H1 (cell line): ENCODE data around the gene KCNC1. TPM values are rescaled to one million over a fixed set of nuclear protein-coding genes. Genes with fewer than 3 reads are reported as not detected.

Experiments used
- CTCF ChIA-PET: fragments of 300-600 bp; sonication (Branson Sonifier 250); formaldehyde crosslinking; loops from one replicate; lab custom pipeline; 2021; ENCODE audit not compliant: partially characterized antibody; lab: Charles Lee
- POLR2A ChIA-PET: fragments of 300-600 bp; sonication (Branson Sonifier 250); formaldehyde crosslinking; loops from one replicate; lab custom pipeline; 2021; ENCODE audit warnings: inconsistent platforms; ENCODE audit not compliant: partially characterized antibody; lab: Charles Lee
- DNase-seq, 2 experiments: peaks; one replicate each; pipeline versions ENCODE4 v3.0.0 to v3.0.0-alpha.2; 2010 to 2022; ENCODE audit warnings: low spot score in 2 of 2, low read depth in 1 of 2, mixed read lengths in 1 of 2
- FAIRE-seq: peaks from 2 replicates; lab custom pipeline; 2011; peaks lifted over from hg19 to GRCh38; lab: Jason Lieb, UNC
- H2AFZ ChIP-seq: 2 replicates; pipeline ENCODE4 v1.8.1; 2012; ENCODE audit warnings: low read length, inconsistent platforms
- H2AK5ac ChIP-seq: 2 replicates; pipeline ENCODE4 v1.6.1; 2013; ENCODE audit warnings: low read depth, low read length
- H2BK120ac ChIP-seq: replicated peaks from 2 replicates; pipeline ENCODE3; 2013; ENCODE audit warnings: low read depth, low read length, inconsistent platforms
- H2BK12ac ChIP-seq: 2 replicates; pipeline ENCODE4 v1.6.1; 2013; ENCODE audit warnings: low read depth, low read length
- H2BK15ac ChIP-seq: 2 replicates; pipeline ENCODE4 v1.6.1; 2013; ENCODE audit warnings: low read length
- H2BK20ac ChIP-seq: 2 replicates; pipeline ENCODE4 v1.6.1; 2013; ENCODE audit warnings: low read length
- H2BK5ac ChIP-seq: 2 replicates; pipeline ENCODE4 v1.6.1; 2013; ENCODE audit warnings: low read depth, low read length
- H3K14ac ChIP-seq: 2 replicates; pipeline ENCODE4 v1.6.1; 2013; ENCODE audit warnings: inconsistent platforms; ENCODE audit not compliant: insufficient read length
- H3K18ac ChIP-seq: 2 replicates; pipeline ENCODE4 v1.6.1; 2013; ENCODE audit warnings: low read length; ENCODE audit errors: extremely low read depth
- H3K23ac ChIP-seq: 2 replicates; pipeline ENCODE4 v1.6.1; 2013; ENCODE audit warnings: inconsistent platforms; ENCODE audit not compliant: insufficient read length
- H3K23me2 ChIP-seq: 2 replicates; pipeline ENCODE4 v1.6.1; 2013; ENCODE audit warnings: low read depth, low read length
- H3K27ac ChIP-seq: 2 replicates; pipeline ENCODE4 v1.6.1; 2011; ENCODE audit warnings: low read depth, low read length, inconsistent platforms
- H3K27me3 ChIP-seq, 4 experiments: replicated peaks in 1 of 4; 1 replicate in 1 of 4; 2 replicates in 3 of 4; pipeline versions ENCODE4 v1.6.1 to v1.8.1; 2011 to 2013; ENCODE audit warnings: low read length in 3 of 4, mild to moderate bottlenecking in 3 of 4, inconsistent platforms in 2 of 4, mixed read lengths in 2 of 4, moderate library complexity in 1 of 4; ENCODE audit not compliant: control insufficient read depth in 3 of 4, insufficient read depth in 3 of 4; ENCODE audit errors: extremely low read depth in 1 of 4
- H3K36me3 ChIP-seq, 4 experiments: 2 replicates each; pipeline versions ENCODE4 v1.6.1 to v1.8.1; 2011 to 2013; ENCODE audit warnings: mild to moderate bottlenecking in 4 of 4, low read length in 3 of 4, moderate library complexity in 2 of 4, control low read depth in 1 of 4, inconsistent platforms in 1 of 4; ENCODE audit not compliant: insufficient read depth in 4 of 4, control insufficient read depth in 2 of 4
- H3K4ac ChIP-seq: replicated peaks from 2 replicates; pipeline ENCODE3; 2013; ENCODE audit warnings: low read length, low read depth, mixed read lengths, inconsistent platforms; ENCODE audit not compliant: insufficient read length
- H3K4me1 ChIP-seq, 4 experiments: replicated peaks in 1 of 4; 1 replicate in 1 of 4; 2 replicates in 3 of 4; pipeline versions ENCODE4 v1.6.1 to v1.8.1; 2011 to 2013; ENCODE audit warnings: low read length in 3 of 4, inconsistent platforms in 2 of 4, mixed read lengths in 1 of 4; ENCODE audit not compliant: insufficient read depth in 4 of 4, control insufficient read depth in 3 of 4
- H3K4me2 ChIP-seq, 2 experiments: 2 replicates each; pipeline versions ENCODE4 v1.6.1 to v1.8.1; 2011 to 2013; ENCODE audit warnings: low read depth in 2 of 2, low read length in 2 of 2, control low read depth in 1 of 2, inconsistent platforms in 1 of 2, mild to moderate bottlenecking in 1 of 2; ENCODE audit not compliant: insufficient read depth in 1 of 2
- H3K4me3 ChIP-seq, 4 experiments: fragments of 200-600, 300-600 bp in 1 of 4; sonication (generic), shearing (Covaris generic), sonication (Bioruptor Twin) in 1 of 4; 2 replicates each; pipeline versions ENCODE4 v1.5.1 to v1.8.1; 2011 to 2016; ENCODE audit warnings: low read length in 4 of 4, low read depth in 3 of 4, control low read depth in 2 of 4, inconsistent platforms in 2 of 4, mild to moderate bottlenecking in 2 of 4, mixed read lengths in 1 of 4, moderate library complexity in 1 of 4; ENCODE audit not compliant: insufficient read depth in 2 of 4; ENCODE audit errors: extremely low read depth in 1 of 4
- H3K56ac ChIP-seq: replicated peaks from 2 replicates; pipeline ENCODE3; 2013; ENCODE audit warnings: low read depth, mild to moderate bottlenecking, mixed read lengths, low read length, inconsistent platforms; ENCODE audit not compliant: insufficient read length
- H3K79me1 ChIP-seq: 2 replicates; pipeline ENCODE4 v1.6.1; 2013; ENCODE audit warnings: low read depth, low read length, control low read depth
- H3K79me2 ChIP-seq, 2 experiments: 2 replicates each; pipeline versions ENCODE4 v1.6.1 to v1.8.1; 2012 to 2013; ENCODE audit warnings: low read length in 2 of 2, mild to moderate bottlenecking in 2 of 2, inconsistent platforms in 1 of 2; ENCODE audit not compliant: insufficient read depth in 2 of 2, control insufficient read depth in 1 of 2
- H3K9ac ChIP-seq, 4 experiments: replicated peaks in 1 of 4; 1 replicate in 1 of 4; 2 replicates in 3 of 4; pipeline versions ENCODE4 v1.6.1 to v1.8.1; 2011 to 2013; ENCODE audit warnings: low read depth in 3 of 4, low read length in 3 of 4, control low read depth in 2 of 4, mild to moderate bottlenecking in 2 of 4, moderate library complexity in 2 of 4, inconsistent platforms in 1 of 4; ENCODE audit errors: extremely low read depth in 1 of 4
- H3K9me3 ChIP-seq, 2 experiments: 2 replicates each; pipeline versions ENCODE4 v1.6.1 to v1.8.1; 2012 to 2013; ENCODE audit warnings: mild to moderate bottlenecking in 2 of 2, moderate library complexity in 2 of 2, control low read depth in 1 of 2, inconsistent platforms in 1 of 2, low read depth in 1 of 2, low read length in 1 of 2, mixed read lengths in 1 of 2; ENCODE audit not compliant: insufficient read depth in 2 of 2
- H4K20me1 ChIP-seq, 2 experiments: replicated peaks in 1 of 2; 2 replicates each; pipeline versions ENCODE3 to v1.8.1; 2011 to 2013; ENCODE audit warnings: inconsistent platforms in 2 of 2, low read length in 2 of 2, mild to moderate bottlenecking in 1 of 2; ENCODE audit not compliant: insufficient read depth in 2 of 2, control insufficient read depth in 1 of 2
- H4K5ac ChIP-seq: 2 replicates; pipeline ENCODE4 v1.6.1; 2013; ENCODE audit warnings: low read length, low read depth, mixed read lengths, inconsistent platforms; ENCODE audit not compliant: insufficient read length
- H4K8ac ChIP-seq: 2 replicates; pipeline ENCODE4 v1.8.0; 2013; ENCODE audit warnings: mild to moderate bottlenecking, moderate library complexity, low read length, inconsistent platforms; ENCODE audit not compliant: insufficient read depth; ENCODE audit errors: extremely low read depth
- H4K91ac ChIP-seq: replicated peaks from 2 replicates; pipeline ENCODE3; 2013; ENCODE audit warnings: low read length, mixed read lengths, inconsistent platforms; ENCODE audit not compliant: insufficient read length
- CHD1 ChIP-seq: IDR thresholded peaks from 2 replicates; pipeline ENCODE4 v1.6.1; 2012; ENCODE audit warnings: low read depth, low read length, improper control_type of control experiment
- NANOG ChIP-seq: IDR thresholded peaks from 2 replicates; pipeline ENCODE4 v1.6.1; 2011; ENCODE audit warnings: low read length, low read depth, mild to moderate bottlenecking, inconsistent platforms; ENCODE audit not compliant: insufficient read depth, poor library complexity, severe bottlenecking
- POU5F1 ChIP-seq: IDR thresholded peaks from 2 replicates; pipeline ENCODE4 v1.6.1; 2011; ENCODE audit warnings: low read depth, mild to moderate bottlenecking, low read length, moderate library complexity
- RBBP5 ChIP-seq: IDR thresholded peaks from 2 replicates; pipeline ENCODE4 v1.7.1; 2012; ENCODE audit warnings: low read depth, mild to moderate bottlenecking, inconsistent platforms, low read length, moderate library complexity, borderline replicate concordance
- RNF2 ChIP-seq: fragments of 200-900, 300-1000 bp; sonication (generic); IDR thresholded peaks from 2 replicates; pipeline ENCODE4 v1.7.1; 2016; ENCODE audit warnings: borderline replicate concordance, low read depth, mild to moderate bottlenecking, antibody characterized with exemption, low read length; ENCODE audit not compliant: poor library complexity, severe bottlenecking; ENCODE audit errors: missing control alignments
- SIN3A ChIP-seq, 2 experiments: IDR thresholded peaks in 1 of 2; conservative IDR thresholded peaks in 1 of 2; 2 replicates each; pipeline ENCODE4 v1.6.1; 2011 to 2012; ENCODE audit warnings: low read length in 2 of 2, improper control_type of control experiment in 1 of 2, low read depth in 1 of 2, mild to moderate bottlenecking in 1 of 2
- TCF12 ChIP-seq: IDR thresholded peaks from 2 replicates; pipeline ENCODE4 v1.6.1; 2011; ENCODE audit warnings: low read depth, mild to moderate bottlenecking, low read length
- WGBS, 2 experiments: shearing (Covaris generic) in 1 of 2; methylation state at CpG; one replicate each; pipeline versions ENCODE4 v1.1.6 to v1.1.7; 2013 to 2015; ENCODE audit warnings: low lambda C conversion rate in 2 of 2, mixed read lengths in 2 of 2, inconsistent platforms in 1 of 2, low coverage in 1 of 2, missing lambda C conversion rate in 1 of 2; ENCODE audit not compliant: insufficient replicate concordance in 2 of 2, insufficient coverage in 1 of 2, insufficient read length in 1 of 2; ENCODE audit errors: extremely low coverage in 1 of 2, missing lambda C conversion rate in 1 of 2; 5-methylcytosine and 5-hydroxymethylcytosine counted together
- polyA plus RNA-seq, 7 experiments: library from polyadenylated mRNA; depleted of rRNA in 3 of 7; stranded (reverse) in 5 of 7; unstranded in 2 of 7; fragments of >200 nt in 5 of 7; fragments of 200-250 nt in 2 of 7; gene quantifications; 1 replicate in 5 of 7; 2 replicates in 1 of 7; 4 replicates in 1 of 7; pipeline versions ENCODE4 v1.2.1 to v1.2.3, GENCODE V29; 2011 to 2013; ENCODE audit warnings: missing spikeins in 2 of 7, mixed read lengths in 2 of 7
- total RNA-seq: library from RNA; stranded (reverse); fragmentation: NEBNext Ultra II Directional; extraction: Animal tissue kit (Norgen Biotek cat#: 25700); gene quantifications from 2 replicates; pipeline ENCODE4 v1.2.1, GENCODE V29; 2021

KCNC1 gene
- total and polyA plus RNA-seq, 2 of the 8 experiments (the other 6 are each of a cell fraction or from before 2014, with no cell fraction given): 0.11 to 0.26 TPM

- no peak for DNase-seq
- Histone ChIP-seq H3K36me3 (no peaks in the 10 kb centered on the region), H2AFZ (no peak overlapping the region), H3K79me2 (no peaks in the 10 kb centered on the region), H3K9me3 (no peaks in the 10 kb centered on the region; a peak in 1 of 4 replicates), H3K4me1 (peaks cover 0 to 5% (median 2%) of the 10 kb centered on the region in 4 experiments; a peak in 2 of 7 replicates), H2BK120ac (no peak overlapping the region), H3K4me2 (no peak overlapping the region), H4K91ac (no peak overlapping the region), H2BK5ac (no peak overlapping the region), H2BK20ac (no peak overlapping the region), H3K9ac (no peak overlapping the region), H4K5ac (no peak overlapping the region), H3K23me2 (peaks cover 8% of the 10 kb centered on the region; the same call in 1 of the 2 replicates), H3K79me1 (no peaks in the 10 kb centered on the region), H3K4ac (no peak overlapping the region), H2AK5ac (no peak overlapping the region), H3K27ac (no peak overlapping the region), H3K4me3 (no peak overlapping the region), H4K20me1 (peaks cover 0 to 2% of the 10 kb centered on the region in 2 experiments), H3K27me3 (no peaks in the 10 kb centered on the region), H4K8ac (no peak overlapping the region), H3K14ac (no peak overlapping the region), H2BK15ac (no peak overlapping the region), H3K23ac (no peak overlapping the region), H2BK12ac (no peak overlapping the region), H3K56ac (no peak overlapping the region), H3K18ac (no peak overlapping the region)
- no peak for FAIRE-seq
- WGBS, 2 experiments: 84% methylated on average over 7 of the region's 7 CpGs; no CpG with 5 or more reads in 1 of the 2 experiments
- CTCF ChIA-PET: interaction anchor here (0.6 to 4.2 kb wide), 12 partner anchors 9 to 212 kb away, joined by 3 to 25 read pairs (median 5); no protein-coding TSS in a partner anchor
- POLR2A ChIA-PET: no interaction called here
- TF ChIP-seq RBBP5: no peak
- TF ChIP-seq POU5F1: no peak
- TF ChIP-seq SIN3A (conservative IDR thresholded peaks at IDR 0.05 in 1 of 2, IDR thresholded peaks at IDR 0.05 in 1 of 2; ENCODE audit: low read depth in 1 of 2, low read length in 2 of 2): no peak
- no peak for TF ChIP-seq RNF2
- TF ChIP-seq NANOG: no peak
- no peak for TF ChIP-seq CHD1
- TF ChIP-seq TCF12: no peak
These were observed 34.0 kb downstream of the KCNC1 start for GRCh38 chr11:17768547-17768946.
